K562 (cell line): ENCODE measurements around the gene WFDC8. TPM values are rescaled to one million over a fixed set of nuclear protein-coding genes. Genes with fewer than 3 reads are reported as not detected.
A peak's percentile ranks its signal among the peaks of the same experiment; 100 is the strongest.

Experiments used
- ARNT ChIP-seq, 2 experiments: fragments of 450-650 bp; IDR thresholded peaks; 2 replicates each; pipeline ENCODE4 v1.6.1; 2016; ENCODE audit warnings: mild to moderate bottlenecking in 1 of 2
- CREM ChIP-seq: IDR thresholded peaks from 2 replicates; pipeline ENCODE4 v1.6.1; 2014; ENCODE audit warnings: antibody characterized with exemption, low read depth
- CTCF ChIP-seq, 3 experiments: IDR thresholded peaks in 2 of 3; conservative IDR thresholded peaks in 1 of 3; 2 replicates each; pipeline ENCODE4 v1.5.1; 2011 to 2012; ENCODE audit warnings: low read length in 3 of 3, mild to moderate bottlenecking in 3 of 3, control low read depth in 2 of 3, improper control_type of control experiment in 1 of 3, inconsistent platforms in 1 of 3, low read depth in 1 of 3, mixed read lengths in 1 of 3, moderate library complexity in 1 of 3; ENCODE audit not compliant: insufficient read depth in 2 of 3
- CTCFL ChIP-seq: IDR thresholded peaks from 2 replicates; pipeline ENCODE4 v1.6.1; 2011; ENCODE audit warnings: borderline replicate concordance, low read depth, mild to moderate bottlenecking, moderate library complexity, low read length; ENCODE audit not compliant: insufficient read depth, poor library complexity, severe bottlenecking
- DEAF1 ChIP-seq: fragments of 450-650 bp; formaldehyde crosslinking; IDR thresholded peaks from 2 replicates; pipeline ENCODE4 v1.4.0; 2020; ENCODE audit warnings: mild to moderate bottlenecking, moderate library complexity
- FOXK2 ChIP-seq, 2 experiments: fragments of 450-650 bp; IDR thresholded peaks in 1 of 2; conservative IDR thresholded peaks in 1 of 2; 2 replicates each; pipeline ENCODE4 v1.6.1; 2016; ENCODE audit warnings: low read depth in 2 of 2, mild to moderate bottlenecking in 1 of 2
- MEIS2 ChIP-seq: fragments of 450-650 bp; IDR thresholded peaks from 2 replicates; pipeline ENCODE4 v1.6.1; 2014; ENCODE audit warnings: mild to moderate bottlenecking; ENCODE audit not compliant: partially characterized antibody
- NEUROD1 ChIP-seq: fragments of 150-350 bp; IDR thresholded peaks from 2 replicates; pipeline ENCODE4 v1.6.1; 2014; ENCODE audit warnings: borderline replicate concordance, low read length, low read depth; ENCODE audit not compliant: partially characterized antibody
- NR2C1 ChIP-seq, 2 experiments: fragments of 450-650 bp; IDR thresholded peaks; 2 replicates each; pipeline ENCODE4 v1.6.1; 2017; ENCODE audit warnings: mild to moderate bottlenecking in 2 of 2, antibody characterized with exemption in 1 of 2, inconsistent platforms in 1 of 2, missing compliant biosample characterization in 1 of 2, missing genetic modification characterization in 1 of 2
- RAD21 ChIP-seq, 2 experiments: fragments of 250-450 bp in 1 of 2; fragments of 450-650 bp in 1 of 2; sonication (Bioruptor Pico) in 1 of 2; formaldehyde crosslinking in 1 of 2; IDR thresholded peaks in 1 of 2; conservative IDR thresholded peaks in 1 of 2; 2 replicates each; pipeline versions ENCODE4 v1.4.0 to v1.8.0; 2020 to 2022; ENCODE audit warnings: mild to moderate bottlenecking in 2 of 2, moderate library complexity in 1 of 2
- polyA plus RNA-seq, 8 experiments: library from polyadenylated mRNA; depleted of rRNA in 4 of 8; stranded (reverse) in 5 of 8; unstranded in 3 of 8; fragments of >200 nt; fragmentation: Nextera tagmentation in 2 of 8; fragmentation: Illumina TruSeq in 1 of 8; extraction: Ambion mirVana in 2 of 8; extraction: Trizol in 1 of 8; gene quantifications; 2 replicates each; pipeline versions ENCODE4 v1.2.1 to v1.2.3, GENCODE V29; 2011 to 2014; ENCODE audit warnings: inconsistent platforms in 1 of 8, missing spikeins in 1 of 8
- total RNA-seq, 7 experiments: library from RNA; depleted of rRNA in 6 of 7; stranded (reverse); fragments of >200 nt in 6 of 7; fragmentation: Illumina TruSeq in 2 of 7; extraction: Trizol in 2 of 7; gene quantifications; 2 replicates each; pipeline versions ENCODE4 v1.2.1 to v1.2.3, GENCODE V29; 2011 to 2021; ENCODE audit warnings: low replicate concordance in 1 of 7
- TF ChIP-seq, protein P1 (sequence below): fragments of 450-650 bp; IDR thresholded peaks from 2 replicates; pipeline ENCODE4 v1.6.1; 2017; ENCODE audit warnings: mild to moderate bottlenecking, moderate library complexity
- TF ChIP-seq, protein P2 (sequence below): sonication (generic); formaldehyde crosslinking; IDR thresholded peaks from 2 replicates; pipeline ENCODE4 v1.8.0; 2023; ENCODE audit warnings: mild to moderate bottlenecking, missing genetic modification reagents

Gene WFDC8
- total and polyA plus RNA-seq, 9 of the 15 experiments (the other 6 are each of a cell fraction or from before 2014, with no cell fraction given) = not detected

- TF ChIP-seq, protein P1, sequence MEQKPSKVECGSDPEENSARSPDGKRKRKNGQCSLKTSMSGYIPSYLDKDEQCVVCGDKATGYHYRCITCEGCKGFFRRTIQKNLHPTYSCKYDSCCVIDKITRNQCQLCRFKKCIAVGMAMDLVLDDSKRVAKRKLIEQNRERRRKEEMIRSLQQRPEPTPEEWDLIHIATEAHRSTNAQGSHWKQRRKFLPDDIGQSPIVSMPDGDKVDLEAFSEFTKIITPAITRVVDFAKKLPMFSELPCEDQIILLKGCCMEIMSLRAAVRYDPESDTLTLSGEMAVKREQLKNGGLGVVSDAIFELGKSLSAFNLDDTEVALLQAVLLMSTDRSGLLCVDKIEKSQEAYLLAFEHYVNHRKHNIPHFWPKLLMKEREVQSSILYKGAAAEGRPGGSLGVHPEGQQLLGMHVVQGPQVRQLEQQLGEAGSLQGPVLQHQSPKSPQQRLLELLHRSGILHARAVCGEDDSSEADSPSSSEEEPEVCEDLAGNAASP = no peak
- TF ChIP-seq NEUROD1 (no peak), CREM (0 out of 2 replicates have a peak, but pooled peaks have one; percentile 20), MEIS2 (peak; percentile 38), CTCF (IDR thresholded peaks at IDR 0.05 in 2 of 3, conservative IDR thresholded peaks at IDR 0.05 in 1 of 3; ENCODE audit: insufficient read depth in 2 of 3, low read depth in 1 of 3, low read length in 3 of 3) (peak; percentile 87 to 99 (median 99)), ARNT (IDR thresholded peaks at IDR 0.05) (0 out of 4 replicates have a peak, but pooled peaks of 1 of the 2 experiments have one; percentile 25), RAD21 (CRISPR knock-in tag; conservative IDR thresholded peaks at IDR 0.05 in 1 of 2, IDR thresholded peaks at IDR 0.05 in 1 of 2) (peak; percentile 79 to 83), FOXK2 (conservative IDR thresholded peaks at IDR 0.05 in 1 of 2, IDR thresholded peaks at IDR 0.05 in 1 of 2; ENCODE audit: low read depth in 2 of 2) (peak in 1 of 2 experiments; percentile 21; a peak in 1 of 4 replicates), DEAF1 (peak; percentile 59; the same call in 1 of the 2 replicates), NR2C1 (IDR thresholded peaks at IDR 0.05) (no peak), NR2C1 (tag; IDR thresholded peaks at IDR 0.05) (no peak), CTCFL (peak; percentile 17)
- TF ChIP-seq, protein P2, sequence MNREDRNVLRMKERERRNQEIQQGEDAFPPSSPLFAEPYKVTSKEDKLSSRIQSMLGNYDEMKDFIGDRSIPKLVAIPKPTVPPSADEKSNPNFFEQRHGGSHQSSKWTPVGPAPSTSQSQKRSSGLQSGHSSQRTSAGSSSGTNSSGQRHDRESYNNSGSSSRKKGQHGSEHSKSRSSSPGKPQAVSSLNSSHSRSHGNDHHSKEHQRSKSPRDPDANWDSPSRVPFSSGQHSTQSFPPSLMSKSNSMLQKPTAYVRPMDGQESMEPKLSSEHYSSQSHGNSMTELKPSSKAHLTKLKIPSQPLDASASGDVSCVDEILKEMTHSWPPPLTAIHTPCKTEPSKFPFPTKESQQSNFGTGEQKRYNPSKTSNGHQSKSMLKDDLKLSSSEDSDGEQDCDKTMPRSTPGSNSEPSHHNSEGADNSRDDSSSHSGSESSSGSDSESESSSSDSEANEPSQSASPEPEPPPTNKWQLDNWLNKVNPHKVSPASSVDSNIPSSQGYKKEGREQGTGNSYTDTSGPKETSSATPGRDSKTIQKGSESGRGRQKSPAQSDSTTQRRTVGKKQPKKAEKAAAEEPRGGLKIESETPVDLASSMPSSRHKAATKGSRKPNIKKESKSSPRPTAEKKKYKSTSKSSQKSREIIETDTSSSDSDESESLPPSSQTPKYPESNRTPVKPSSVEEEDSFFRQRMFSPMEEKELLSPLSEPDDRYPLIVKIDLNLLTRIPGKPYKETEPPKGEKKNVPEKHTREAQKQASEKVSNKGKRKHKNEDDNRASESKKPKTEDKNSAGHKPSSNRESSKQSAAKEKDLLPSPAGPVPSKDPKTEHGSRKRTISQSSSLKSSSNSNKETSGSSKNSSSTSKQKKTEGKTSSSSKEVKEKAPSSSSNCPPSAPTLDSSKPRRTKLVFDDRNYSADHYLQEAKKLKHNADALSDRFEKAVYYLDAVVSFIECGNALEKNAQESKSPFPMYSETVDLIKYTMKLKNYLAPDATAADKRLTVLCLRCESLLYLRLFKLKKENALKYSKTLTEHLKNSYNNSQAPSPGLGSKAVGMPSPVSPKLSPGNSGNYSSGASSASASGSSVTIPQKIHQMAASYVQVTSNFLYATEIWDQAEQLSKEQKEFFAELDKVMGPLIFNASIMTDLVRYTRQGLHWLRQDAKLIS (CRISPR knock-in tag) = no peak
Measured at GRCh38 chr20:45592574-45593189, 13.6 kb upstream of the WFDC8 start (continued).
